ENCODE data around the gene EFEMP2. TPM values are rescaled to one million over a fixed set of nuclear protein-coding genes. Genes with fewer than 3 reads are reported as not detected.

EFEMP2 gene
- total RNA-seq, 1 donor from 2014 or later: 97.3 TPM

DNA sequence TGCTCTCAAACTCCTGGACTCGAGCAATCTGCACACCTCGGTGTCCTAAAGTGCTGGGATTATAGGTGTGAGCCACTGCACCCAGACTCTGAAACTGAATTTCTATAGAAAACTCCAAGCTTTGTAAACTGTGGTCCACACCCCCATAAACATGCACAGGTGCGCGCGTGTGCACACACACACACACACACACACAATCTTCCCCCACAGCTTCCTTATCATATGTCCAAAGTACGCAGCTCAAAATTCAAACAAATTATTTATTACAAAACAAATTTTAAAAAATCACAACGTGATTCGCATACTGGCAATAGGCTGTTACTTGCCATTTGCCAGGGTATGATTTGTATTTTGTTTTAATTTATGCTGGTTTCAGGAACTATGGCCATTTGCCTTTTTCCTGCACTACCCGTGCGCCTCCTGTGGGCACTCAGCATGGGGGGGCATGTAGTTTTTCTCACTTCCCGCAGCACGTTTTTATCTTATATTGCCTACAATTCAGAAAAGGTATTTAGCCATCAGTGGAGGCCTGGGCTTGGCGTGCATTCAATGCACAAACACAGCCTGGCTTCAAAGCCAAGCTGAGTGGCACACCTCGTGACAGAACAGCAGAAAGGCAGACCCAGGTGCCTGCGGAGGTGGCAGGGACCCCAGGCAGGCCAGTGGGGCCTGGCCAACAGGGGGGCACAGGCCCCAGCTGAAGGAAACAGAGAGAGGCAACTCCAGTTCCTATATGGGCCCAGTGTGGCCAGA, 49.6 kb downstream of the EFEMP2 start:
- H3K4me1 Mint-ChIP-seq (ENCODE audit: low read depth, unreplicated experiment): no peaks in the 10 kb centered on the region
- H3K27me3 Mint-ChIP-seq (ENCODE audit: low read depth, unreplicated experiment): peaks cover 6% of the 10 kb centered on the region
- H3K9me3 ChIP-seq (ENCODE audit: insufficient read depth, low read depth, low read length): no peaks in the 10 kb centered on the region
- TF ChIP-seq EZH2 (IDR thresholded peaks at IDR 0.05; ENCODE audit: insufficient read depth, low read length): no peak
- TF ChIP-seq, protein P1, sequence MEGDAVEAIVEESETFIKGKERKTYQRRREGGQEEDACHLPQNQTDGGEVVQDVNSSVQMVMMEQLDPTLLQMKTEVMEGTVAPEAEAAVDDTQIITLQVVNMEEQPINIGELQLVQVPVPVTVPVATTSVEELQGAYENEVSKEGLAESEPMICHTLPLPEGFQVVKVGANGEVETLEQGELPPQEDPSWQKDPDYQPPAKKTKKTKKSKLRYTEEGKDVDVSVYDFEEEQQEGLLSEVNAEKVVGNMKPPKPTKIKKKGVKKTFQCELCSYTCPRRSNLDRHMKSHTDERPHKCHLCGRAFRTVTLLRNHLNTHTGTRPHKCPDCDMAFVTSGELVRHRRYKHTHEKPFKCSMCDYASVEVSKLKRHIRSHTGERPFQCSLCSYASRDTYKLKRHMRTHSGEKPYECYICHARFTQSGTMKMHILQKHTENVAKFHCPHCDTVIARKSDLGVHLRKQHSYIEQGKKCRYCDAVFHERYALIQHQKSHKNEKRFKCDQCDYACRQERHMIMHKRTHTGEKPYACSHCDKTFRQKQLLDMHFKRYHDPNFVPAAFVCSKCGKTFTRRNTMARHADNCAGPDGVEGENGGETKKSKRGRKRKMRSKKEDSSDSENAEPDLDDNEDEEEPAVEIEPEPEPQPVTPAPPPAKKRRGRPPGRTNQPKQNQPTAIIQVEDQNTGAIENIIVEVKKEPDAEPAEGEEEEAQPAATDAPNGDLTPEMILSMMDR (IDR thresholded peaks at IDR 0.05; ENCODE audit: insufficient read depth, low read depth, low read length): no peak
- no peaks in the 10 kb centered on the region for H3K79me2 ChIP-seq (ENCODE audit: insufficient read depth, low read length)
- H3K4me3 ChIP-seq (ENCODE audit: insufficient read depth, low read depth, low read length): no peak overlapping the region
- no peak overlapping the region for H2AFZ ChIP-seq (ENCODE audit: low read depth, low read length)
- no peak overlapping the region for H3K27ac Mint-ChIP-seq (ENCODE audit: unreplicated experiment)
- H3K4me1 ChIP-seq (ENCODE audit: insufficient read depth, low read length): no peaks in the 10 kb centered on the region
- no peak for DNase-seq (ENCODE audit: low read depth)
- H3K9ac ChIP-seq (ENCODE audit: low read length): no peak overlapping the region
- FAIRE-seq: no peak
- H3K4me2 ChIP-seq (ENCODE audit: low read length): no peak overlapping the region
- no peaks in the 10 kb centered on the region for H3K36me3 ChIP-seq (ENCODE audit: insufficient read depth, low read length)
- H3K36me3 Mint-ChIP-seq (ENCODE audit: low read depth, unreplicated experiment): no peaks in the 10 kb centered on the region
- no peaks in the 10 kb centered on the region for H4K20me1 ChIP-seq (ENCODE audit: insufficient read depth, low read length)
- no peak overlapping the region for H3K27ac ChIP-seq (ENCODE audit: low read depth, low read length)
- no peak overlapping the region for H3K4me3 Mint-ChIP-seq (ENCODE audit: unreplicated experiment)
- H3K9me3 Mint-ChIP-seq (ENCODE audit: unreplicated experiment): no peaks in the 10 kb centered on the region
- H3K27me3 ChIP-seq (ENCODE audit: insufficient read depth, low read length): no peaks in the 10 kb centered on the region

DNA sequence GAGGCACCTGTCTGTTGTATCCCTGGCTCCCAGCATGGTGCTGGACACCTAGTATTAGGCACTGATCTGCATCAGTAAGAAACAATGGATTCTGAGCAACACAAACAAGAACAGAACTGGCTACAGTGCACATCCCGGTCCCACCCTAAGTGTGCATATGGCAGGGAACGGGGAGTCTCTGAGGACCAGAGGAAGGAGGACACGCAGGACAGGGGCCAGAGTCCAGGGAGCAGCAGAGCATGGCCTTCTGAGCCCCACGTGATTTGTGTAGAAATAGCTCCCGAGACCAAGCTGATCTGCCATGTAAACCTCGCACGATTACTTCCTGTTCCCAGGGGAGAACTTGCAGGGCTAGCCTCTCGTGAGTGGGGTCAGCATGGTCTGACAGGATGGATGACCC, 51.5 kb downstream of the EFEMP2 start:
- Mint-ChIP-seq H3K4me1 (ENCODE audit: low read depth, unreplicated experiment) (no peaks in the 10 kb centered on the region), H3K27me3 (ENCODE audit: low read depth, unreplicated experiment) (peaks cover 9% of the 10 kb centered on the region), H3K4me3 (ENCODE audit: unreplicated experiment) (no peak overlapping the region), H3K27ac (ENCODE audit: unreplicated experiment) (no peak overlapping the region), H3K9me3 (ENCODE audit: unreplicated experiment) (no peaks in the 10 kb centered on the region), H3K36me3 (ENCODE audit: low read depth, unreplicated experiment) (no peaks in the 10 kb centered on the region)
- Histone ChIP-seq H3K9ac (ENCODE audit: low read length) (no peak overlapping the region), H3K9me3 (ENCODE audit: insufficient read depth, low read depth, low read length) (no peaks in the 10 kb centered on the region), H4K20me1 (ENCODE audit: insufficient read depth, low read length) (no peaks in the 10 kb centered on the region), H3K27me3 (ENCODE audit: insufficient read depth, low read length) (no peaks in the 10 kb centered on the region), H3K4me2 (ENCODE audit: low read length) (no peak overlapping the region), H2AFZ (ENCODE audit: low read depth, low read length) (no peak overlapping the region), H3K27ac (ENCODE audit: low read depth, low read length) (no peak overlapping the region), H3K36me3 (ENCODE audit: insufficient read depth, low read length) (no peaks in the 10 kb centered on the region), H3K4me3 (ENCODE audit: insufficient read depth, low read depth, low read length) (no peak overlapping the region), H3K79me2 (ENCODE audit: insufficient read depth, low read length) (no peaks in the 10 kb centered on the region), H3K4me1 (ENCODE audit: insufficient read depth, low read length) (no peaks in the 10 kb centered on the region)
- DNase-seq (ENCODE audit: low read depth) (no peak), FAIRE-seq (no peak)
- no peak for TF ChIP-seq EZH2 (IDR thresholded peaks at IDR 0.05; ENCODE audit: insufficient read depth, low read length)
- TF ChIP-seq, protein P1 (IDR thresholded peaks at IDR 0.05; ENCODE audit: insufficient read depth, low read depth, low read length): no peak
